HG02678 (cell line): Measurements from ENCODE around the gene CPT1B.
"Not testable (repeated sequence)": the region's sequence is repeated elsewhere in the genome, so short reads cannot be mapped to it uniquely, and the experiment has no call there.

Source experiments
- ATAC-seq: cut with Tn5 transposase; IDR thresholded peaks from one replicate; pipeline ENCODE4 v1.9.1; 2021; ENCODE audit warnings: mild to moderate bottlenecking, moderate library complexity; ENCODE audit not compliant: unreplicated experiment

The CPT1B gene

DNA sequence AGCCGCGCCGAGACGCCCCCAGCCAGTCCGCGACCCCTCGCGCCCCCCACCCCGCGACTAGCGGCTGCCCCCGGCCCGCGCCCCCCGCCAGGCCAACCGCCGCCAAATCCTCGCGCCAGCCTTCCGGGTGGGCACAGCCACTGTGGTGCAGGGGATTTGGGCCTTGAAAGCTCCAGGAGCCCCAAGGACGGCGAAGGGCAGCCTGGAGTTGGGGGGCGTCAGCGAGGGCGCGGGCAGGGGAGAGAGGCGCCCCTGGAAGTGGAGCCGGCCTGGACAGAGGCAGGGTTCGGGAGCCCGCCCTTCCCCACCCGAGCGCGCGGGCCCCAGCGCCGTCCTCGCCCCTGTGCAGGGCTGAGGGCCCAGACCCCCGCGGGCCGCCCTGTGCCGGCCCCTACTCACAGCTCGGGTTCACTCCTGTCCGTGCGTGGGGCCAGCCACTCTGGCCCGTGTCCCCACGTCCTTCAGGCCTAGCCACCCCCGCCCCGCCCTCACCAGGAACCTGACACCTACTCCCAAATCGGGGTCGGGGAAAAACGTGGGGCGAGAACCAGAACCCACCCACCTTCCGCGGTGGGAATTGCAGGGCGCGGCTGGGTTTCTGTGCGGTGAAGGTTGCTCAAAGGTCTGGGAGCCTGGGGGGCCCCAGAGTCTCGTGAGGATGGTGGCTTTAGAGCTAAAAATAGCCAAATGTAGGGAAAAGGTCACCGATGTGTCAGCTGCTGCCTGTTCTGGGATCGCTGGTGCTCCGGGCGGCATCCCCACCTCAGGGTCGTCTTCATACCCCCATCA lies at the start of gene CPT1B:
TSS of gene CPT1B (minus strand) at position 441 of the 789 bp plus-strand sequence. CDS start 512 bp downstream, outside the sequence.
- no peak for ATAC-seq

DNA sequence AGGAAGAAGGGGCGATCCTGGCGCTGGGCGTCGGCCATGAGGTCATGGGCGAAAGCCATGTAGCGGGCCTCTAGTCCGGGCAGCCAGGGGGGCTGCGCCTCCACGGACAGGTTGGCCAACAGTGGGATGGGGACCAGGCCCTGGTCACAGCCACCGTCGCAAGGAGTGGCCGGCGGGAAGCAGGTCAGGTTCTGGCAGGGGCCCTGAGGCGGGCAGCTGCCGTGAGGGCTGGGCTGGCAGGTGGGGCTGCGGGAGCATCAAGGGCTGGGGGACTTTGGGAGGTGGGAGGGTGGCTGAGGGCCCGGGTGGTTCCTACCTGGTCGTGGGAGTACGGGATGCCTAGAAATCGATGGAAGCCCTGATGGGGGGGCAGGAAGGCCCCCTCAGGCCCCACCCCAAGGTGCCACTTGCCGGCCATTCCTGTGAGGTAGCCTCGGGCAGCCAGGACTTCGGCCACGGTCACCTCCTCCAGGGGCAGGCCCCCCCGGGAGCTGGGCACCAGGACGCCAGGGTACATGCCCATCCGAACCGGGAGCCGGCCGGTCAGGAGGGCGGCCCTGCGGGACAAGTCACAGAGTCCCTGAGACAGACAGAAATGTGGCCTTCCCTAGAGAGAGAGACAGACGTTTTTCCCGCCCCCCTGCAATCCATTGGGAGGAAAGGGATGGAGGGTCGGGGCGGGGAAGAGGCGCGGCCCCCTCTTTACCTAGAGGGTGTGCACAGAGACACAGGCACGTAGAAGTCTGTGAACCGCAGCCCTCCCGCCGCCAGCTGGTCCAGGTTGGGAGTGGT lies 48.8 kb upstream of the CPT1B start:
- no peak for ATAC-seq

DNA sequence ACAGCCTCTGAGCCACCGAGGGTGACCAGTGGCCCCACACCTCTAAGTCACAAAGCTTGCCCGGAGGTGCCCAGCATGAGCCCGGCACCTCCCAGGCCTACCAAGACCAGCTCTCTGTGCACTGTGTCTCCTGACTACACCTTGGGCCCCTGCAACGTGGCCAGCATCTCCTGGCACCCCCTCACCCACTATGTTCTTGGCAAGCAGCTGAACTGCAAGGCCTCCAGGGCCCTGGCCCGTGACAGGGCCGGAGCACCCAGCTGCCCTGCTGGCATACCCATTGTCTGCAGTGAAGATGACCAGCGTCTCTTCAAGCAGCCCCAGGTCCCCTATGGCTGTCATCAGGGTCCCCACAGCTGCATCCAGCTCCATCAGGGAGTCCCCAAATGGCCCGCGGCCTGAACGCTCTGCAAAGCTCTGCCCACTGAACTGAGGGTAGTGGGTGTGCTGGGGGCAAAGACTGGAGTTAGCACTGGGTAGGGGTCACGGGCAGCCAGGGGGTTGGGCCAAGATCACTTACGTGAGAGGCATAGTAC lies 48.2 kb upstream of the CPT1B start:
- ATAC-seq, result no peak

DNA sequence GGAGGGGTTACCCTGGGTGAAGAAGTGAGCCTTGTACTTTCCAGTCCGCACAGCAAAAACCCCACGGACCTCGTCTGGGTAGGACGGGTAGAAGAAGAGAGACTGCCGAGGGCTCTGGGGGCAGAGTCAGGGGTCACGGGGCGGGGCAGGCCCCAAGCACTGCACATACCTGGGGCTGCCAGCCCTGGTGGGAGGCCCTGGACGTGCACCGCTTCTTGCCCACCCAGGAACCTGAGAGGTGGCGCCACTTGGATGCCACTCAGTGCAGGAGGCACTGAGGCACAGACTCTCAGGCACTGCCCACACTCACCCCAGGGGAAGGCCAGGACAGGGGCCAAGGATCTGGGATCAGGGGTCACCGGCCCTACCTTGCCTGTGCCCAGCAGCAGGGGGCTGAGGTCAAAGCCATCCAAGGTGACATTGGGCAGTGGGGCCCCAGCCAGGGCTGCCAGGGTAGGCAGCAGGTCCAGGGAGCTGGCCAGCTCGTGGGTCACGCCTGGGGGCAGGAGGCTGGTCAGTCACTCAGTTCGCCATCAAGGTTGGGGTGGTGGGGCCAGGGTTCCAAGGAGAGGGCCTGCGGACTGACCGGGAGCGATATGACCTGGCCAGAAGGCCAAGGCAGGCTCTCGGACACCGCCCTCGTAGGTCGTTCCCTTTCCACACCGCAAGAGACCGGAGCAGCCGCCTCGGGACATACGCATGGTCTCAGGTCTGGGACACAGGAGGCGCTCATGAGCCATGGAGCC lies 47.5 kb upstream of the CPT1B start:
- no peak for ATAC-seq

DNA sequence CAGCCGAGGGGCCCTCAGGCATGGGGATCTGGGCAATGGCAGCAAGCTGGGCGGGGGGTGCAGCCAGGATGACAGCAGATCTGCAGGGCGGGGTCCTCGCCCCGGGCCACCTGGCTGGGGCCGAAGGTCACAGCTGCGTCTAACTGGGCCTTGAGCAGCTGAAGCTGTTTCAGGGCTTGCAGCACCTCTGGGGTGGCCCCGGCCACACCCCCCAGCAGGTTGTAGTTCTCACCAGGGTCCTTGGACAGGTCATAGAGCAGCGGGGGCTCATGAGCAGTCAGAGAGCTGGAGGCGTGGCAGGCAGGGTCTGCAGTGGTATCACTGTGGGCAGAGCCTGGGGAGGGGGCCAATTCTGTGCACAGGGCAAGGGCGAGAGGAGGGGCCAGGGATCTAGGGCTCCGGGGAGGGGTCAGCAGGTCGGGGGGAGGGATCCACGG lies 46.9 kb upstream of the CPT1B start:
- no peak for ATAC-seq

DNA sequence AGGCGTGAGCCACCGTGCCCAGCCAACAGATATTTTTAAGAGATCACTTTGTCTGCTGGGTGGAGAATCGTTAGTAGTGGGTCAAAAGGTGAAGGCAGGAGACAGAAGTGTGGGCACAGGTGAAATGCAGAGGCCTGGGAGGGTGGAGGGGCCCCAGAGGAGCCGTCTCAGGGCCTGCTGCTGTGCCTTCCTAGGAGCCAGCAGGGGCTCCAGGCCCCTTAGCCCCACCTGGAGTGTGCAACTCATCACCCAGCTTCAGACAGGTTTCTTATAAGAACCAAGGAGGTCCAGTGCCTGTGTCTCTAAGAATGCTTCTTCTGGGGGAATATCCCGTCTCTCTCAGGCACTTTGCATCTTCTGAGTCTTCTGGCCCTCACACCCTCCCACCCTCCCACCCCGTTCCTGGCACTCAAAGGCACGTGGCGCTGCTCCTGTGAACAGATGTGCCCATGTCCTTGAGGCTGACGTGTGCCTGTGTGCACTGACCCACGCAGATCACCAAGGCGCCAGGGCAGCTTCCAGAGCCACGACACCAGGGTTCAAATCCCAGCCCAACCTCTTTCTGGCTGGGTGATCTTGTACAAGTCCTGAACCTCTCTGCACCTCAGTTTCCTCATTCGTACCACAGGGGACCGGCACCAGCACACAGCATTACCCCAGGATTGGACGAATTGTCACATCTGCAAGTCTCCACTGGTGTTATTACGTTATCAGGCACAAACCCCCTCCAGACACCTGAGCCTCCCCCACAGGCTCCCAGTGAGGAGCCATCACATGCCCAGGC lies 46.3 kb upstream of the CPT1B start:
- ATAC-seq, result no peak

DNA sequence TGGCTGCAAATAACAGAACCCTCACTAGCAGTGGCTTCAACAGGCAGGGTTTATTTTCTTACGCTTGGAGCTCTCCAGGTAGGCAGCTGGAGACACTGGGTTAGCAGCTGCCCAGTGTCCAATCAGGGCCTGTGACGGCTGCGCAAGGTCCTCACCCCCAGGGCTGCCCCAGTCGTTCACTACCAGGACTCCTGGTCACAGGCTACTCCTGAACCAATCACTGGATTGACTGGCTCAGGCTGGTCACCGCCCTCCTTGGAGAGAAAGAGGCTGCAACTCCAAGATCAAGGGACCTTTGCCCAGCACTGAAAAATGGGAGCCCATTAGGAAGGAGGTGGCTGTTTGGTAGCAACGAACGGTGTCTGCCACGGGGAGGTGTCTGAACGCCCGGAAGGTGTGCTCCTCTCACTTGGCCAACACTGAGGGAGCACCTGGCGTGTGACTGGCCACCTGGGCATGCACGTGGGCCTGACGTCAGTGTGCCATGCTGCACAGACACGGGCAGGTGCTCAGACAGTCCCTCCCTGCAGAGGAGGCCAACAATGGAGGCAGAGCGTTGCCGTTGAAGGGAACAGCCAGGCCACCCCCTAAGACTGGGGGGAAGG lies 44.6 kb upstream of the CPT1B start:
- no peak for ATAC-seq

DNA sequence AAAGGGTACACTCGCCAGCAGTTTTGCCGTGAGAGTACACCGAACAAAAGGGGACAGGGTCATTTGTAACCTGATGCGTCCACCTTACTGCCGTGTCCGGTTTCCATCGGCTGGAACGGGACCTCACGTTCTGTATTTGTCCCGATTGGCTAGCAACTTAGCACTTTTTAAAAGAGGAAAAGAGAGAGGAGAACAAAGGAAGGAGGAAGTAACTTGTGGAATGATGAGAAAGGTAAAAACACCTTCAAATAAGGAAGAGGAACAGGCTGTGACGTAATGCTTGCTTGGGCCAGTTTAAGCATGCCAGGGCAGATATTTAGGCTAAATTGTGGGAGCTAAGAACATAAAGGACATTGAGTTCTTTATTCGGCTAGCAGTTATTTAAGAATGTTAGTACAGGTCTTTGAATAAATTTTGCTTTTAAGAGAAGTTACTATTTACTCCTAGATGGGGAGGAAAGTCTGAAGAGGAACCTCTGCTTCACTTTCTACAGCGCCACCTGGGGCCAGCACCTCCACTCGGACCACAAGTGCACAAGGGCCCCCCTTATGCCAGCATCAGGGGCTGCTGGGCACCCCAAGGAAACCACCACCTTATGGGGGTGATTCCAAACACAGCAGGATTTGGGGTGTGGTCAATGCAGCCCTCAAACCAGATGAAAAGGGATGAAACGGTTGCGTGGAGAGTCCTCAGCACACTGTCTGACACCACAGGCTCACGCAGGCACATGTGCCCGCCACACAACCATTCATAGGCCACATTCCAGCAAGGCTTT lies 43.9 kb upstream of the CPT1B start:
- ATAC-seq, result no peak

DNA sequence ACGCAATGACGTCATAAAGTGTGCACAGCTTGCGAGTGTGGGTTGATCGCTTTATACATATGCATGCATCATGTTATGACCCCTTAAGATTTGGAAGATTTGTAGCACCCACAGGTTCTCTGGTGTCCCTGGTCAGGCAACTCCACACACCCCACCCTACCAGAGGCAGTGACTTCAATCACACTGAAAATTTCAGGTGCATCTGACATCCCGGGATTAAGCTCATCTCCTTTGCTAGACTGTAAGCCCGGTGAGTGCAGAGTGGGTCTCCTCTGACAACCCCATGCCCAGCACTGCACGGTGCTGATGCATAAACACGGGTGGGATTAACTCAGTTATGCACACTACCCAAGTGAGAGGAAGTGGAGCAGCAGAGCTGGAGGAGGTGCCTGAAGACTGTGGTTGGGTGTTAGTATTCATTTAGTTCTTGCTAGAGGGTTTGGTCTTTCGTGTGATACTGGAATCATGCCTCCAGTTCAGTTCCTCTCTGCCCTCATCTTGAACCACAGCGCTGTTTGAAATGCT lies 43.2 kb upstream of the CPT1B start:
- ATAC-seq, result no peak

DNA sequence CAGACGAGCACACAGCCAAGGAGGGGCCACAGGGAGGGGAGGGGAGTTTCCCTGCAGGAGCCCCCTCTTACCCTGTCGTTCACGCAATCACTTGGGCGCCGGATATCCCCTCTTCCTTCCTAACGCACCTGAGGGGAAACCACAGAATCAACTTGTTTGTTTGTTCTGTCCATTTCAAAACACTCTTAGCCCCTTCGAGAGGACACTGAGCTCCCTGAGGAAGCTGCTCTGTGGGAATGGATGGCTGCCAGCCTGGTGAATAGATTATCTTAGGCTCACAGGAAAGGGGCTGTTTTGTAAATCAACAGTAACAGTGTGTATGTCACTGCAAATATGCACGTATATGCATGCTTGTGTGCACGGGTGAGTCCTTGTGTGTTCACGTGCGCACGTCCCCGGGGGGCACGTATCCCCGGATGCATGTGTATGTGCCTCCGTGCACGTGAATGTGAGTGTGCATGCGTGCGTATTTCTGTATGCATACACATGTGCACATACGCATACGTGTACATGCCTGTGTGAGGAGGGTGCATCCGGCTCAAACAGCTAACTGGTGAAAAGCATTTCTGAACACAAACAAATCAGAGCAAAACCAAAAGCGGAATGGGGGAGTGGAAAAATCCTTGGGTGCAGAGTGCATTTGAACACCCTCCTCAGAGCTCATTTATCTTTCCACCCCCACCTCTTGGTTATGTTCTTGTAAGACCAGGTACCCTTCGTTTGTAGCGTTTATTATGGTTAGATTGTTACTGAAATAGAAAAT lies 42.5 kb upstream of the CPT1B start:
- ATAC-seq, result peak; percentile 62

DNA sequence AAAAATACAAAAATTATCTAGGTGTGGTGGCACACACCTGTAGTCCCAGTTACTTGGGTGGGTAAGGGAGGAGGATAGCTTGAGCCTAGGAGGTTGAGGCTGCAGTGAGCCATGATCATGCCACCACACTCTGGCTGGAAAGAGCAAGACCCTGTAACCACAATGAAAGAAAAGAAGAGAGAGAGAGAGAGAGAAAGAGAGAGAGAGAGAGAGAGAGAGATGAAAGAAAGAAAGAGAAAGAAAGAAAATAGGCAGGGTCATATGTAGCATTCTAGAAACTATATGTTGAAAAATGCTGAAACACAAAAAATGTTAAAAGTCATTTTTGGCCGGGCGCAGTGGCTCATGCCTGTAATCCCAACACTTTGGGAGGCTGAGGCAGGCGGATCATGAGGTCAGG lies 36.1 kb upstream of the CPT1B start:
- ATAC-seq, result not testable (repeated sequence)

DNA sequence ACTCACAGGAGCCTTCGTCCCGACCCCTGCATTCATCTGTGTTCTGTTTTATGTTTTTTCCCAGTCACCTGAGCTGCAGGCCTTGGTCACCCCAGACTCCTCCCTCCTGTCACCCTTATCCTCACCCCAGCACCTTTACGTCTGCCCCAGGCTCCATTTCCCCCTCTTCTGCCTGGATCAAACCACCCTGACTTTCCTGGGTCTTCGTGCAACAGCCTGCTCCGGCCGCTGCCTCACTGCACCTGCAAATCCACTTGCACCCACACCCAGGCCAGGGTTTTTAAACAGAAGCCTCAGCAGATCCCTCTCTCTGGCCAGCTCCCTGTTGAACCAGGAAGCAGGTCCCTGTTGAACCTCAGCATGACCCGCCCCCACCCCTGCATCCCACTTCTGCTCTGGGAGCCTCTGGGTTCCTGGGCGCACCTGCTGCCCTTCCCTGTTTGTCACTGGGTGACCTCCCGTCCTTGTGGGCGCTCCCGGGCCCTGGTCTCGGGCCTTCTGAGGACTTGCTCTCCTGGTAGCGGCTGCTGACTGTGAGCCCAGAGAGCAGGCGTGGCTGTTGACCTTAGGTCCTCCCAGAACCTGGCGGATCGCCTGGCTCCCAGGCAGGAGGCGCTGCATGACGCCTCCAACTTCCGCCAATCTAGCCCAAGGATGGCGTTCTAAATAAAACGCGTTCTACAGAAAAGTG lies 35.2 kb upstream of the CPT1B start:
- no peak for ATAC-seq

DNA sequence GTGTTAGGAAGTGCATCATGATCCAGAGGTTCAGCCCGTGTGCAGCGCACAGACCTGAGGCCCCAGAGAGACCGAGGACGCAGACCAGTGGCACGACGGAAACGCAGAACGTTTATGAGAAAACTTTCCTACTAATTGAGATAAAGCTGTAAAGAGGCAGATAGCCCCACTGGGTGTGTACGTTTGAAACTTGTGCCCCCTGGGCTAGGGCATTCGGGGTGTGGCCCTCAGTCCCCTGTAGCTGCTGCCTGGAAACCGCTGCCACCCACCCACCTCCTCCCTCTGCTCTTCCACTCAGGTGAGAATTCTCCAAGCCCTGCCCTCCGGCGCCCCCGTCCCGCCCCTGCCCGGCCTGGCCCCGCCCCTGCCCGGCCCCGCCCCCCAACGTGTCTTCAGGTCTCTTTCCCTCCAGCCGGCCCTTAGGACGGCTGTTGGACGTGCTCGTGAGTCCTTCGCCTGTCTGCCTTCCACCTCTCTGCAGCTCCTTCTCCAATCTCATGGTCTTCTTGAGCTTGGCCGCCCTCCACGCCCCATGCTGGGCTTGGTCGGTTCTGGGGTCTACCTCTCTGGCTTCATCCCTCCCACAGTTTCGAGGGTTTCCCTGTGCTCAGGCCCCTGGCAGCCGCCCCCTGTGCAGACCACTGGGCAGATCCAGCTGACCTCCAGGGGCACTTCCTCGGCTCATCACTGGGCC lies 34.4 kb upstream of the CPT1B start:
- no peak for ATAC-seq

DNA sequence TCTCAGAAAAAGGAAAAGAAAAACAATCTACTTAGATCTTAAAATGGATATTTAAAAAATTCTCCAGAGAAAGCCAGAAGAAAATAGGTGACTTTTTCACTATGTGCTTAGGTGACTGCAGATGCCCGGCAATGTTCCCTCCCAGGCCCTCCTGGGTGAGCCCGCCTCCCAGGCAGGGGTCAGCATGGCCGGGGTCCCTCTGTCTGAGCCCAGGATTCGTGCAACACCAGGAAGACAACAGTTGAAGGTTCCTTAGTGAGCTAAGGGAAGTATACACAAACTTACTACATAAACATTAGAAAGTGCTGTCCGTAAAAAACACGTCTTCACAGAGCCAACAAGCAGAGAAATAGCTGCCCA lies 33.9 kb upstream of the CPT1B start:
- no peak for ATAC-seq

DNA sequence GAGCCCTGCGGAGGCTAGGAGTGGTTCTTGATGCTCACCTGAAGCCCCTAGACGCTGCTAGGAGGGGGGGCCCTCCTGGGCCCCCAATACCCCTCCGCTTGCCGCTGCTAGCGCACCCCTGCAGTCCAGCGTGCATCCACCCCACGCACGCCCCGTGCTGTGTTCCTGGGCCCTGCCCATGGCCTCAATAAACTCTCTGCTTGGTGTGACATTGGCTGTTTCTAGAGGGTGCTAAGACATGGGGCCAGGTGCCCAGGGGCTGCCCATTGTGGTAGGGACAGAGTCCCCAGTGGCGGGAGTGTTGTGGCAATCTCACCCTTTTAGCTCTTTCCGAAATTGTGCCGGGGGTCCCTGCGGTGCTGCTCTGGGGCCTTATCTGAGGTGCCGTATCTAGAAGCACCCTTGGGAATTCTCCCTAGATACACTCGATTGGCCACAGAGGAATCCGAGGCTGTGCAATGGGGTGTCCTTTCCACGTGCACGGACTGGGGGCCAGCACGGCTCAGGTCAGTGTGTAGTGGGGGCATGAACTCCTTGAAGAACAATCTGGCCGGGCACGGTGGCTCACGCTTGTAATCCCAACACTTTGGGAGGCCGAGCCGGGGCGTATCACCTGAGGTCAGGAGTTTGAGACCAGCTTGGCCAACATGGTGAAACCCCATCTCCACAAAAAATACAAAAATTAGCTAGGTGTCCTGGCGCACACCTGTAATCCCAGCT lies 33.3 kb upstream of the CPT1B start:
- no peak for ATAC-seq

DNA sequence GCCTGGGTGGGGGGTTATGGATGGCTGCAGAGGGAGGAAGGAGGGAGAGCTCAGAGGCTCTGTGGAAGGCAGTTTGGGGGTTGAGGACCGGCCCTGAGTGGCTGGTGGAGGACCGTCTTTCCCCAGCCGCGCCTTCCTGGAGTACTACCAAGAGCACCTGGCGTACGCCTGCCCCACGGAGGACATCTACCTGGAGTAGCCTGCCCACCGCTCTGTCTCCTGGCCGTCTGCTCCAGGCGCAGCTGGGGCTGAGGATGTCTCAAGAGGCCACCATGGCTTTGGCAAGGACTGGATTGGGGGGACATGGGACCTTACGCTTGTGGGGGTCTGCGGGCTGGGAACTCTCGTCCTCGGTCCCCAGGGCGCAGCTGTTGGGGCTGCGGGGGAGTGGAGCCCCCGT lies 32.4 kb upstream of the CPT1B start:
- ATAC-seq, result no peak

DNA sequence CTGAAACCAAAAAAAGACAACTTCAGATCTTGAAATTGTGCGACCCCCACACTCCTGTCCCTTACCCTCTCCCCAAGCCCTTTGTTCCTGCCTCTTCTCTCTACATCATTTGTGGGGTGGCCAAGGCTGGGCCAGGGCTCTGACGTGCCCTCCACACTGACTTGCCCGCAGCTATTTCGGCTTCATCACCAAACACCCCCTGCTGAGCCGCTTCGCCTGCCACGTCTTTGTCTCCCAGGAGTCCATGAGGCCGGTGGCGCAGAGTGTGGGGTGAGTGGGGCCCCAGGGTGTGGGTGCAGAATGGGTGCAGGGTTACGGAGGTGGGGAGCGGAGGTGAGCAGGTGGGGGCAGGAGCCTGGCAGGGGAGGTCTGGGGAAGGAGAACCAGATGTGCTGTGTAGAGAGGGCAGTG lies 31.8 kb upstream of the CPT1B start:
- no peak for ATAC-seq
